Measurements from ENCODE around the gene CBX8. TPM values are rescaled to one million over a fixed set of nuclear protein-coding genes. Genes with fewer than 3 reads are reported as not detected.

The CBX8 gene
- total and polyA plus RNA-seq, 2 of the 13 experiments (the other 11 are each of a cell fraction or from before 2014, with no cell fraction given): 0.34 to 12.6 TPM

GRCh38 chr17:79808763-79809529, 12.1 kb upstream of the CBX8 start (continued):
- no peak for TF ChIP-seq ZBTB44 (CRISPR knock-in tag; IDR thresholded peaks at IDR 0.05)
- 0 out of 2 replicates have a peak, but pooled peaks have one; percentile 46 for TF ChIP-seq KLF11 (CRISPR knock-in tag; IDR thresholded peaks at IDR 0.05)
- TF ChIP-seq HNF4G (IDR thresholded peaks at IDR 0.05; ENCODE audit: borderline replicate concordance, low read depth, low read length): no peak
- TF ChIP-seq HNF4G (CRISPR knock-in tag; IDR thresholded peaks at IDR 0.05; ENCODE audit: borderline replicate concordance, low read depth): no peak; the same call in 1 of the 2 replicates
- TF ChIP-seq NFKBIZ (CRISPR knock-in tag; IDR thresholded peaks at IDR 0.05): 0 out of 2 replicates have a peak, but pooled peaks have one; percentile 48
- no peak for TF ChIP-seq RFXAP (CRISPR knock-in tag; IDR thresholded peaks at IDR 0.05; ENCODE audit: borderline replicate concordance)
- no peak for TF ChIP-seq TOE1 (CRISPR knock-in tag; IDR thresholded peaks at IDR 0.05)
- TF ChIP-seq TBP (CRISPR knock-in tag; IDR thresholded peaks at IDR 0.05): 0 out of 2 replicates have a peak, but pooled peaks have one; percentile 30
- TF ChIP-seq POGK (CRISPR knock-in tag; conservative IDR thresholded peaks at IDR 0.05): no peak
- TF ChIP-seq CREM (IDR thresholded peaks at IDR 0.05): no peak
- TF ChIP-seq CREM (CRISPR knock-in tag; IDR thresholded peaks at IDR 0.05): no peak
- no peak for TF ChIP-seq GATA4 (IDR thresholded peaks at IDR 0.05; ENCODE audit: borderline replicate concordance, low read depth)
- TF ChIP-seq FOXK1 (CRISPR knock-in tag; IDR thresholded peaks at IDR 0.05; ENCODE audit: borderline replicate concordance, low read depth): no peak
- TF ChIP-seq JUND (CRISPR knock-in tag; IDR thresholded peaks at IDR 0.05): no peak
- TF ChIP-seq ZNF660 (CRISPR knock-in tag; IDR thresholded peaks at IDR 0.05; ENCODE audit: borderline replicate concordance, low read depth): no peak
- no peak for TF ChIP-seq ZNF383 (CRISPR knock-in tag; IDR thresholded peaks at IDR 0.05; ENCODE audit: borderline replicate concordance)
- no peak for TF ChIP-seq GABPA (IDR thresholded peaks at IDR 0.05; ENCODE audit: low read depth, low read length)
- no peak for TF ChIP-seq GABPA (CRISPR knock-in tag; IDR thresholded peaks at IDR 0.05; ENCODE audit: low read depth)
- no peak for TF ChIP-seq THYN1 (CRISPR knock-in tag; IDR thresholded peaks at IDR 0.05; ENCODE audit: borderline replicate concordance, low read depth)

All from HepG2 (cell line).